Stromal cell of bone marrow (primary cell): ENCODE results near the gene HOXC6.

Experiments used
- DNase-seq: peaks from one replicate; pipeline ENCODE4 v3.0.0-alpha.2; 2012; ENCODE audit warnings: low read depth

Gene HOXC6

DNA sequence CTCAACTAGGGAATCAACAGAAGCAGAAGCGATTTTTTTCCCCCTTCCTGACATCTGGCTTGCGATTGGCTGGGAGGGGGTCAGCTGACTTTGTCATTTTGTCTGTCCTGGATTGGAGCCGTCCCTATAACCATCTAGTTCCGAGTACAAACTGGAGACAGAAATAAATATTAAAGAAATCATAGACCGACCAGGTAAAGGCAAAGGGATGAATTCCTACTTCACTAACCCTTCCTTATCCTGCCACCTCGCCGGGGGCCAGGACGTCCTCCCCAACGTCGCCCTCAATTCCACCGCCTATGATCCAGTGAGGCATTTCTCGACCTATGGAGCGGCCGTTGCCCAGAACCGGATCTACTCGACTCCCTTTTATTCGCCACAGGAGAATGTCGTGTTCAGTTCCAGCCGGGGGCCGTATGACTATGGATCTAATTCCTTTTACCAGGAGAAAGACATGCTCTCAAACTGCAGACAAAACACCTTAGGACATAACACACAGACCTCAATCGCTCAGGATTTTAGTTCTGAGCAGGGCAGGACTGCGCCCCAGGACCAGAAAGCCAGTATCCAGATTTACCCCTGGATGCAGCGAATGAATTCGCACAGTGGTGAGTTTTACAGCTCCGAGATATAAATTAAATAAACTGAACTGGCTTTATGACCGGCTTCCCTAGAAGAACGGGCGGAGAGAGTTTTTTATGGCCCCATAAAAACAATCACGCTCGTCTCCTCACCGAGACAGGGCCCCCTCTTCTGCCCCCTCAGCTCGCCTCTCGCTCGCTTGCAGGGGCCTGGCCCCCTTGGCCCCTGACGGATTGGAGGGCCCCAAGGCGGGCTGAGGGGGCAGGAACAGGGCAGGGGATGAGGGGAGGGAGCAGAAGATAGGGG is at the start of gene HOXC6:
HOXC6 (plus strand) TSS at position 127 of the 888 bp plus-strand sequence; CDS start at position 209, 82 bp downstream.
- peak; percentile 57 for DNase-seq

DNA sequence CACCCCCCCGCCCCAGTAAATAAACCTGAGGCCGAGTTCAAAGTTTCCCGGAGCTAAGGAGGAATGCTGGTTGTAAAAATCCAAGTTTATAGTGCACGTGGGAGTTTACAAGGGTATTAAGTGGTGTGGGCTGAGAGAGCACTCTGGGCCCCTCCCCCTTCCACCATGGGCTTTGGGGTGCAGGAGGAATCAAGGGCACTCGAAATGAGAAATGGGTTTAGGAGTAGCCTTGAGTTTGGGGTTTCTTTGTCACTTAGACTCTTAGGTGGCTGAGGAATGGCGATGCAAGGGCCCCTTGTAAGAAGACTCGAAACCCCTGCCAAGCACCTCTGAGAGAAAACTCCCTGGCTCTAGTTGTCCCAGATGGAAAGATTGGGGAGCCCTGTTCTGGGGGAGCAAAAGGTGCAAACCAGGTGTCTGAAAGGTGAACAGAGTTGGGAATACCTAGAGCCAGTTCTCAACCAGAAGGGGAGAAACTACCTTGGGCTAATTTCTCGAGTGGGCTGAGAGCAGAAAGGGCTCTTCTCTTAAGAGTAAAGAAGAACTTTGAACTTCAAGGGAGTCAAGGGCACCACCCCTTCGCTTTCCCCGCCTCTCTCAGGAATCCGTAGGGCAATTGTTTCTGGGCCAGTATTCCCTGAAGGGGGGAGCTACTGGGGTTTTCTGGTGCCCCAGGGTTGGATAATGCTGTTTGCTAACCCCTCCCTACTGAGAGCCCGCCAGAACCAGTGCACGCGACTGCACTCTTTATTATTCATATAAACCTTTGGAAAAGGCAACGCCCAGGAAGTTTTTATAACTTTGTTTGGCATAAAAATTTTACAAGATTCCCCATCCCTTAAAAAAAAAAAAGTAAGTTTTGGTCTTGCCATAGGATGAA is 49.5 kb upstream of the HOXC6 start:
- no peak for DNase-seq

DNA sequence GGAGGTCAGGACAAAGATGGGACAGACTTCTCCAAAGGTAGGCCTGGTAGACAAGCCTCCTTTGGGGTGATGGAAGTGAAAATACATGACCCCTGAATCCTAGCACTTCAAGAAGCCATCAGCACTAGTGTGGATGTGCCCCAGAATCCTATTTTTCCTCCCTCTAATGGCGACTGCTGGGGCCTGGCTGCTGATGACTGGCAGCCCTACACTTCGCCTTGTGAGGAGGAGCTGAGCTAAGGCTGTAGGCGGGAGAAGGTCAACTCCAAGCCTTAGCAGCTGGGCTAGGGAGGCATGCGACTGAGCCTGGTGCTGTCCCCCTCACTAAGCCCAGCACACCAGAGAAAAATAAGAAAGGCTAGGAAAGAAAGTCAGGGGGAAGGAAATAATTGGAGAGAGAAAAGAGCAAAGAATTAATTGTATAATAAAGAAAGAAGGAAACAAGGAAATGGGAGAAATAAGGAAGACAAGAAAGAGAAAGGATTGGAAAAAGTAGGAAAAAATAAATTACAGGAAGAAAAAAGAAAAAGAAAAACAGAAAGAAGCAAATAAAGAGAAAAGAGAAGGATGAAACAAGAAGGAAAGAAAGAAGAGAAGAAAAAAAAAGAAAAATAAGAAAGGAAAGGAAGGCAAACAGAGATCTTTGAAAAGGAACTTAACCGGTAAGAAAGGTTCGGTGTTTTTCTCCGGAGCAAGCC is 48.0 kb upstream of the HOXC6 start:
- DNase-seq: no peak

DNA sequence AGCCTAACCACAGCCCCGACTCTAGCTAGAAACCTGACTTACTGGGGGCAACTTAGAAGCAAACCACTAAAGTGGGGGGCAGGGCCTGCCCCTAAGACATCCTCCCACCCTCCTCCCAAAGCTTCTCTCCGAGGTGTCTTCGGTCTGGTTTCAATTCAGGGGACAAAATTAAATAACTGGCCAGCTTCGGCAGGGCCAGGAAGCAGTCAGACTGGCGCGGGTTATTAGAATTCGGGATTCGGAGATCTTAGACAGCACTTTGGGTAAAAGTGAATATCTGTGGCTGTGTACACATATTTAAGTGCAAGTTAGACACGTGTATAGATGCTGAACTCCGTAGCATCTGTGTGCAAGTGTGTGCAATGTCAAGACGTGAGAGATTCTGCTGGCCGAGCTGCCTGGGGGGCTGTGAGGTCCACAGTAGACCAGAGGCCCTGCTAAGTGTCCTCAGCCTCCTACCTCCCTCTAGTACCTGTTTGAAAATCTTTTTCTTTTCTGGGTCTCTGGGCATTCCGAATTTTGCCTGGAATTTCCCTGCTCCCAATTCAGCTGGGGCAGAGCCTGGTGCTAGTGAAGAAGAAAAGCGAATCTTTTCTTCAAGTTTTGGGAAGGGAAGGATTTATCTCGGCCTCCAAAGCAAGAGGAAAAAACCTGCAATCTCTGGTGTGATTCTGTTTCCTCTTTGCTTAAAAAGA is 47.3 kb upstream of the HOXC6 start:
- no peak for DNase-seq

DNA sequence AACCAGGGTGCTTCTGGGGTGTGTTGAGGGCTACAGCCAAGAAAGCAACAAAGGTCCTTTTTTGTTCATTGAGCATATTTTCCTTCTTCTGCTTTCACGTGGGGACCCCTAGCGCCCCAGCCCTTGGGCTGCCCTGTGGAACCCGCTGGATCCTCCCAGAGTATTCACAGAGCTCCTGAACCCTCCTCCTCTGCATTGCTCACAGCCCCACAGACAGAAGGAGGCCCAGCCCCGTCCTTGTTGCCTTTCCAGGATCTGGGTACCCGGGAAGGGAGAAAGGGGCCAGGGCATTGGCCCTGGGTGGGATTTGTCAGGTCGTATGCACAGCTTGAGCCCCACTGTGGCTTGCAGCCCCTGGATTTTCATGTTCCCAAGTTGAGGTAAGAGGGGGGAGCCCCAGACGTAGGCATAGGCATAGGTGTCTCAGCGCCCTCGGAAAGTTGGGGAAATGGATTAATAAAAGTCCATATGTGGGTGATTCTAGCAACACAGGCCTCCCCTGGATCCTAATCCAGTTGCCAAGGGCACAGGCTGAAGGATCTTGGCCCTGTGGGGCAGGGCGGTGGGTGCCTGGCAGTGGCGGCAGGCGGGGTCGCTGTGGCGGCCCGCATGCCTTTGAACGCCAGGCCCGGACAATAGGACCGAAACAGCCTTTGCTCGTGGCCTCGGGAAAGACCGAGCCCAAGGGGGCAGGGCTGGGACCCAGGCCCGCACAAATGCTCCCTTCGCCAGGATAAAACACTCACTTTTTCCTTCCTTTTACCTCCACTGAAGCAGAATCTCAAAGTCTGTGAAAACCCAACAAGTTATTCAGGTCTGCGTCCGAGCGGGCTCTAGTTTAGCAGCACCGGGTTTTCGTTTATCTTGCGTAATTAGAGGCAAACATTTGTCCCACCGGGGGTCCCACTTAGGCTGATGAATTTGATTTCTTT is 46.3 kb upstream of the HOXC6 start:
- DNase-seq: no peak

DNA sequence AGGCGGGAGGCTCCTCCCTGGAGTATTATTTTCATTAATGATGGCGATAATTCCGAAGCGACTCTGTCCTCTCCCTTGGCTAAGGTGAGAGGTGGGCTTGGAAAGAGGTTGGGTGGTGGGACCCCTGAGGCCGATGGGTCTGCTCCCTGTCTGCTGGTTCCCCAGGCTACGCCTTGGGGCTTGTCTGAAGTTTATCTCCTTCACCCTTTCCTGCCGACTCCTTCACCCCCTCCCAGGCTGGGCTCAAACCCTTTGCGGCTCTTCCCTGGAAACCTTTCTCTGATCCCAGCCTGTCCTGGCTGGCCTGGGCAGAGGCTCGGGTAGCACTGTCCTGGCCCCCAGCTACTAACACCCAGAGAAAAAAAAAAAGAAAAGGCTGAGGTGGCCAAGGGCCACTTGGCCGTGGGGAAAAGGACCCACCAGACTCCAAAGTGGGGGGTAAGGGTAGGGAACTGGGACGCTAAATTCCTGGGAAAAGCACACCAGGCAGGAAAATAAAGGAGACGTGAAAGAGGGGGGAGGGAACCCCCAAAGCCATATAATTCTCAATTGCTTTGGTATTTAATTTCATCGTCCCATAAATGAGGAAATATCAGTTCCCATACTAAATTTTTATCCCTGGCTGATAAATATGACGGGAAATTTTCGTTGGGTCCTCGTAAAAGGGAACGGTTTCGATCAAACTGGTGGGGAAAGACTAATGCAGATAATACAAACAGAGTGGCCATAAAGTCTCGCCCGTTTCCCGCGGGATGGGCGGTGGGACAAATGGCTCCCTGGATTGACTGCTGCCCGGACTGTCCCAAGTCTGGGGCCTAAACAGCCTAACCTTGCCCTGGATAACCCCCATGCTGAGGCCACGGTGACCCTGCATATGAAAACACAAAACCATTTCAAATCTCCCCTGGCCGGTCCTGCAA is 45.3 kb upstream of the HOXC6 start:
- DNase-seq: no peak

DNA sequence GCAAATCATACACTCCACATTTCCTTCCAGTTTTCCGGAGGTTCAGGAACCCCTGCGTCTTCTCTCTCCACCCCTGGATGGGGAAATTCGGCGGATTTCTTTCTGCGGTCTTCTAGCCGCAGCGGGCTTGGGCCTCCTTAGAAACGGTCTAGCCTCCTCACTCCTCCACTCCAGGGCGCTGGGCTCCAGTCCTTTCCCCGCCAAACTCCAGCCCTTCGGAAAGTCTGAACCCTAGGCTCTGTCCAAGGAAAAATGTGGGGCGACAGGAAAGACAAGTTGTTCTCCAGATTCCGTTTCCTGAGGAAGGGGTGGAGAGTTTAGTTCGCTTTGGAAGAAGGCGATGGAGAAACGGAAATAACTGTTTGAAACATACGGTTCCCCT is 44.7 kb upstream of the HOXC6 start:
- DNase-seq: no peak

DNA sequence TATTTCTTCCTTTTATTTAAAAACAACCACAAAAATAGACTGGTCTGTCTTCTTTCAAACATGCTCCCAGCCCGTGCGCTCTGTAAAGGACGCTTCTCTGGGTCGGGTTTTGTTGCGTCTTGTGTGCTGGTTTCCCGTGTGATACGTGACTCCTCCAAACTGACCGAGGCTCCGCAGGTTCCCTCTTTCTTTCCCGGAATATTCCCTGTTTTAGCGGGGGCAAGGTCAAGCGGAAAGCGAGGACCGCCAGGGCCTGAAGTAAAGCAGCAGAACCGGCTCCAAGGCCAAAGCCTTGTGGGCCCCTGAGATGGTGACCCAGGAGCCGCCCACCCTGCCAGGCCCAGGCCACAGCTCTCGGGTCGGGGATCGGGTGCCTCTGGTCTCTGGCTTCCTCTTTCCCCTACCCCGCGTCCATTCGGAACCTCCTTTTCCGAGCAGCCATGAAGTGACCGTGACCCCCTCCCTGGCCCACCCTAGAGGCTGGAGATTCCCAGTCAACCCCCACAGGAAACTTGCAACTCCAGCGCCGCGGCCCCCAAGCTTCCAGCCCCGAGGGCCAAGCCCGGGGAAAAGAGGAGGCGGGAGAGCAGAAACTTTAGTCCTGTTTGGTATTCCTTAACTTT is 44.2 kb upstream of the HOXC6 start:
- no peak for DNase-seq

DNA sequence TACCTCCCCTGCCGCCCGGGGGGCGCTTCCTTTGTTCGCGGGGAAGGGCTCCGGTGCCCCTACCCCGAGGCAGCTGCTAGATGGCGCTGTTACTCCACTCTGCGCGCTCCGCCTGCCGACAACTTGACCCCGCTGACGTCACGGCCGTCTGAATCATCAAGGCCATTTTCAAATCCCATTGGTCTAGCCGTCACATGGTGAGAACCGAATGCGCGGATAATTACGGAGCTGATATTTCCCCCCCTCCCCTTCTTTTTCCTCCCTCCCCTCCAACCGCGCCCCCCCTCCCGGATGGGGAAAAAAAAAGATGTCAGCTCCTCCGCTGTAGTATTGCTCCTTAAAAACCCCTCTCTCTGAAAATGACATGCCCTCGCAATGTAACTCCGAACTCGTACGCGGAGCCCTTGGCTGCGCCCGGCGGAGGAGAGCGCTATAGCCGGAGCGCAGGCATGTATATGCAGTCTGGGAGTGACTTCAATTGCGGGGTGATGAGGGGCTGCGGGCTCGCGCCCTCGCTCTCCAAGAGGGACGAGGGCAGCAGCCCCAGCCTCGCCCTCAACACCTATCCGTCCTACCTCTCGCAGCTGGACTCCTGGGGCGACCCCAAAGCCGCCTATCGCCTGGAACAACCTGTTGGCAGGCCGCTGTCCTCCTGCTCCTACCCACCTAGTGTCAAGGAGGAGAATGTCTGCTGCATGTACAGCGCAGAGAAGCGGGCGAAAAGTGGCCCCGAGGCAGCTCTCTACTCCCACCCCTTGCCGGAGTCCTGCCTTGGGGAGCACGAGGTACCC is 43.1 kb upstream of the HOXC6 start, which contains the start of gene HOXC10:
HOXC10 (plus strand) TSS at position 246 of the 791 bp plus-strand sequence; CDS start at position 360, 114 bp downstream.
- peak; percentile 97 for DNase-seq

DNA sequence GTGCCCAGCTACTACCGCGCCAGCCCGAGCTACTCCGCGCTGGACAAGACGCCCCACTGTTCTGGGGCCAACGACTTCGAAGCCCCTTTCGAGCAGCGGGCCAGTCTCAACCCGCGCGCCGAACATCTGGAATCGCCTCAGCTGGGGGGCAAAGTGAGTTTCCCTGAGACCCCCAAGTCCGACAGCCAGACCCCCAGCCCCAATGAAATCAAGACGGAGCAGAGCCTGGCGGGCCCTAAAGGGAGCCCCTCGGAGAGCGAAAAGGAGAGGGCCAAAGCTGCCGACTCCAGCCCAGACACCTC is 42.6 kb upstream of the HOXC6 start:
- DNase-seq: no peak

DNA sequence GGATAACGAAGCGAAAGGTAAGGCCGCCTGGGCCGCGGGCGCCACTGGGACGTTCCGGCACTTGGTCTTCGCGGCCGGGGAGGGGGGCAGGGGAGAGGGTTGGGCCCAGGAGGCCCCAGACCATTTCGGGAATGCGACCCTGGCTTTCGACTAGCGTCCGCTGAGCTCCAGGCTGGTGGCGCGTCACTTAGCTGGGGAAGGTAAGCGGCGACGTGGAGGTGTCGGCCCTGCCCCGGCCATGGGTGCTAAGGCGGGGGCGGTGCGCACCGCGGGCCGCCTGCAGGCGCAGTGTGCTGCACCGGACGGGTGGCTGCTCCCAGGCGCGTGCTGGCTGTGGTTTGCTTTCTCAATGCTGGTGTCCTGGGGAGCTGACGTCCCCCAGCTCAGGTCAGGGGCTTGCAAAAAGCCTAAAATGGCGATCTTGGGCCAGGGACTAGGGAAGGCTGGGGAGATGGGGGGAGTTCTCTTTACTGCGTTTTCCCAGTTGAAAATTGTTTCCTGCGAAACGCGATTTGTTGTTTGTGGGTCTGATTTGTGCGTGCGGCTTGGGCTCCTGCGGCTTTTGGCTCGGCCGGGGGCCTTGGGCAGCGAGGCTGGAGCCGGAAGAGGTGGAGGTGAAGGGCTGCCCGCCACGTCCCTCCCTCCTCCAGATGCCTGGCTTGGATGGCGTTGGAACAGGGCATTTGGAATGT is 42.1 kb upstream of the HOXC6 start:
- DNase-seq: no peak

DNA sequence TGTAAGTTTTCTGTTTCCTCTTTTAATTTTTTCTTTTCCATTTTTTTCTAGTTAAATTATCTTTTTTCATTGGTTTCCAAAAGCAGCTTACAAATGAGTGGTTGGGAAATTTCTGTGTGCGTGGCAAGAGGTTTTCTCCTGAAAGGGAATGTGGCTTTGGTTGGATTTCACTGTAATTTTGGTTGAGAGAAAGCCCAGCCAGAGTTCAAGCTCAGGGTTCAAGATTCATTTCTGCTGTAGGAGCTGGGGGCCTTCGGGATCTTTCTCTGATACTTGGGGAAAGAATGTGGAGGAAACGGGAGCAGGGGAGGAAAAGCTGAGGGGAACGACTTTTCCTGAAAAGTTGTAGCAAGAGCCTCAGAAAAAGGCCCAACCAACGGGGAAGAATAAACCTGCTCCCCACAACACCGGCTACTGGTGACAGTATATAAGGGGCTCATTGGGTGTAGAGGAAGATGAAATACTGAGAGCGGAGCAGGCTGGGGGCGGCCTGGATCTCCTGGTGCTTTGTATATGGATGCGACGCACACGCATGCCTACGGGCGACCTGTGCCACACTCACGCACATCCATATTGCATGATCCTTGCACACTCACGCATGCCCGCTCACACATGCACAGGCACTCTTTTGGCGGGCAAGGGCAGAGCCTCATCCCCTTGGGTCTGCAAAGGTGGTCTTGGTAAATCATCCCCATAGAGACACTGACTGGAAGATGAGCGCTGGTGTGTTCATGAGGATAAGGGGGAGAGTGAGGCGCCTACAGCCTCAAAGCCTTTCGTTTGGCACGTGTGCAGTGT is 41.4 kb upstream of the HOXC6 start:
- DNase-seq: no peak

DNA sequence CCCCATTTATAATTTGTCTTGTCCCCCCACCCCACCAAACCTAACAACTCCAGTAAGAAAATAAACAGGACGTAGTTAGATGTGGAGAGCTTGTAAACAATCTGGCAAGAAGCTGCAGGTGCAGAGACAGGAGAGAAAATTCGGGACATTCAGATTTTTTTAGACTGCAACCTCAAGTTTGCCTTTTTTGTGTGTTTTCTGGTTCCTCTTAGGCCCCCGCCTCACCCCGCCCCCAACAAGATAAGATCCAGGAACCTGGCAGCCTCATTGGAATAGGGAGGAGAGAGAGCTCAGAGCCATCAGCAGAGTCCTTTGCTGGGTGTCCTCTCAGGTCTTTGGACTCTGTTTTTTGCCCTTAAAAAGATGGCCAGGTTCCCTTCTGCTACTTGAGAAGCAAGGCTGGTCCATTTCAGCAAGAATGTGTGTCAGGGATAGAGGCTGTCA is 40.4 kb upstream of the HOXC6 start:
- no peak for DNase-seq

DNA sequence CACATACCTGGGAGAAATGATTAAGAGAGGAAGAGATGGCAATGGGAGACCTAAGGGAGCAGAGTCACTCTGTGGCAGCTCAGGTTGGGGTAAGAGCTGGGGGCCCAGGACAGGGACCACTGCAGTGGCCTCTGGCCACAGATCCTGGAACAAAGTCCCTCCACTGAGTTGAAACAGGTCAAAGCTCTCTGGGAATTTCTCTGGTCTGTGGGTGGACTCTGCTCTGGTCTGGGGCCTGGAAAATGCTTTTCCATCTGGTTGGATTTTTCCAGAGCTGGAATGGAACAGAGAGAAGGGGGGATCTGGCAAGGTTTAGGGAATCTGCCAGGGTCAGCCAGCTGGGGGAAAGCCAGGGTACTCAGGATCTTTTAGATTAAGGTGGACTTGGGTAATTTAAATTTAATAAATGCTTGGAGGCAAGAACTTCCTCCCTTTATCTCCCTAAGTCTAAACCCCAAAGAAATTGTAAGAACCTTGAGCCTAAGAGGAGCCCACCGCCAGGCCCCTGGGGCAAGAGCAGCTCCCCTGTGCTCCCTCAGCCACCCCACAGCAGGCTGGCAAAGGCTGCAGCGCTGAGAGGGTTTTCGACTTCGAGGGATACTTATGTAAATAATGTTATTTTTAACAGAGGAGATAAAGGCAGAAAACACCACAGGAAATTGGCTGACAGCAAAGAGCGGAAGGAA is 39.6 kb upstream of the HOXC6 start:
- no peak for DNase-seq

DNA sequence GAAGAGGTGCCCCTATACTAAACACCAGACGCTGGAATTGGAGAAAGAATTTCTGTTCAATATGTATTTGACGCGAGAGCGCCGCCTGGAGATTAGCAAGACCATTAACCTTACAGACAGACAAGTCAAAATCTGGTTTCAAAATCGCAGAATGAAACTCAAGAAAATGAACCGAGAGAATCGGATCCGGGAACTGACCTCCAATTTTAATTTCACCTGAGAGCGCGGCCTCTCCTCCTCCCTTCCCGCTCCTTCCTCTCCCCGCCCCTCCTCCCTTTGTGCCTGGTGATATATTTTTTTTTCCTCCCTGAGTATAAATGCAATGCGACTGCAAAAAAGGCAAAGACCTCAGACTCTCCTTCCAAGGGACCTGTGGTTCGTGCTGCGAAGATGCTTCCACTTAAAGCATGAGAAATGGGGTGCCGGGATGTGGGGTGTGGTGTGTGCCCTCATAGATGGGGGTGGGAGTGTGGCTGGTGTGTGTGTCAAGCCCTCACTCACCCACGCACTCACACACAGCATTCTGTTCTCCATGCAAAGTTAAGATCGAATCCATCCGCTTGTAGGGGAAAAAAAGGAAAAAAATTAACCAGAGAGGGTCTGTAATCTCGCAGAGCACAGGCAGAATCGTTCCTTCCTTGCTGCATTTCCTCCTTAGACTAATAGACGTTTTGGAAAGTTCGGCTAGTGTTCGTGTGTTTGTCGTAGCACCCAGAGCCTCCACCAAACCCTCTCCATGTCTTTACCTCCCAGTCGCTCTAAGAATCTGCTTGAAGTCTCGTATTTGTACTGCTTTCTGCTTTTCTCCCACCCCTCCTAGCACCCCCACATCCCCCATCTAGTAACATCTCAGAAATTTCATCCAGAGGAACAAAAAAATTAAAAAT is 38.8 kb upstream of the HOXC6 start:
- peak; percentile 80 for DNase-seq
